ENCODE data around the gene CLIC4. TPM values are rescaled to one million over a fixed set of nuclear protein-coding genes. Genes with fewer than 3 reads are reported as not detected.
"Not testable (repeated sequence)": the region's sequence is repeated elsewhere in the genome, so short reads cannot be mapped to it uniquely, and the experiment has no call there.

CLIC4 gene
- 10 to 100 TPM; 39.4 to 79.8 TPM for total RNA-seq
- long read RNA-seq, full-length matches to known transcripts: 51 of 61 reads
- long read RNA-seq, partial matches to known transcripts: 6 of 61 reads
- long read RNA-seq, other reads (novel, unspliced or antisense): 4 of 61 reads

DNA sequence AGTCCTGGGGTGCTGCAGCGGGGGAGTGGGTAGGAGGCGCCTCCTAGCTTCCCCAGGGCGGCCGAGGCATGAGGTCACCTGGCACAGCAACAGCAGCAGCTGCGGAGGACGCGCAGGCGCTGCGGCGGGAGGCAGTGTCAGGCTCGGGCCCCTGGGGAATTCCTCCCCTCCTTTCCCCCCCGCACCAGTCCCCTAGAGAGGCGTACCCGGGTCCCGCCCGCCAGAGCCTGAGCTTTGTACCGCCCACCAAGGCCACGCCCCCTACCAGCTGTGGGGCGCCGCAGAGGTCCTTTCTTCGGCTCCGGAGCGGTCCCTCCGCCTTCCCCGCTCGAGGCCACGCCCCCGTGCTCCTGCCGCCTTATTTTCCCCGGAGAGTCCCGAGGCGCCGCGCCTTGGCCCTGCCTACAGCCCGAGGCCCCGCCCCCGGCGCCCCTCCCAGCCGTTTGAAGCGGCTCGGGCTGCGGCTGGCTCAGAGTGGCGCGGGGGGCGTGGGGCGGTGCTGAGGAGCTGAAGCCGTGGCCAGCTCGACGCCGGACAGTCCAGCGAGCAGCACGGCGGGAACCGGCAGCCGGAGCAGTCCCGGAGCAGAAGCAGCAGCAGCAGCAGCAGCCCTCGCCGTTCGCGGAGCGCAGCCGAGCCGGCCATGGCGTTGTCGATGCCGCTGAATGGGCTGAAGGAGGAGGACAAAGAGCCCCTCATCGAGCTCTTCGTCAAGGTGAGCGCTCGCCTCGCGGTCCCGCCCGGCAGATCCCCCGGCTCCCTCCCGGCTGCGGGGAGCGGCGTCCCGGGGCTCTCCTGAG lies at the start of gene CLIC4:
TSS of gene CLIC4 (plus strand) at position 537 of the 800 bp plus-strand sequence. CDS start at position 644, 107 bp downstream.
- peak; percentile 99 to 100 for DNase-seq
- ATAC-seq: peak; percentile 83
- intact Hi-C loops (cut with DNase I, micrococcal nuclease): no loop called here

DNA sequence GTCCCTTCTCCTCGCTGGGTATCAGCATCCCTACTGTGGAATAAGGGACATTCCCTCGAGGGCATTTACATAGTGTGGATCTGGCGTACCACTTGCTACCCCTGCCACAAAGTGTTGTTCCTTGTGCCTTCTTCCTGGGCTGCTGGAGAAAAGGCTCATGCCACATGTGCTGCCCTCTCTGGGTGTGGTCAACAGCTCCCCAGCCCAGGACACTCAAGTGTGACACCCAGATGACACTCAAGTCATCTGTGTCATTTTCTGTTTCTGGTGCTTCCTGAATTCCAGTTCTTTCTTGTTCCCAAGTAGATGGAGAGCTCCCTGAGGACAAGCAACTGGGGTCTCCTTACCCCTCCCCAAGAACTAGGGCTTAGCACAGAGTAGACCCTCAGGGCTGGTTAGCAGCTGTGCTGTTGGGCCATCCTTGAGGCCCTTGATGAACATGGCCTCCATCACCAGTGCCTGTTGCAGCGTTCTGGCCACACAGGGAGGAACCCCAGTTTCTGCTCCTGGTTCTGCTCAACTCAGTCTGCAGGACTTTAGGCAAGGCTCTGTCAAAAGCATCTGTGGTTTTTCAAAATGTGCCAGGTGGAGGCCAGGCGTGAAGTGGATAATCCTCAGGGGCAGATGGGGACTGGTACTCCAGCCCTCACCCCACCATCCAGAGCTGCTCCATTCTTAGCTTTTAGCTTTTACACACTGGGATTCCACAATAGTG lies 49.0 kb upstream of the CLIC4 start:
- ATAC-seq (peak; percentile 59), DNase-seq (no peak)
- intact Hi-C loops (cut with DNase I, micrococcal nuclease): loop anchor here in 1 of 2 donors (10.0 kb wide), 1 partner anchor 149 kb away; no protein-coding TSS in a partner anchor

DNA sequence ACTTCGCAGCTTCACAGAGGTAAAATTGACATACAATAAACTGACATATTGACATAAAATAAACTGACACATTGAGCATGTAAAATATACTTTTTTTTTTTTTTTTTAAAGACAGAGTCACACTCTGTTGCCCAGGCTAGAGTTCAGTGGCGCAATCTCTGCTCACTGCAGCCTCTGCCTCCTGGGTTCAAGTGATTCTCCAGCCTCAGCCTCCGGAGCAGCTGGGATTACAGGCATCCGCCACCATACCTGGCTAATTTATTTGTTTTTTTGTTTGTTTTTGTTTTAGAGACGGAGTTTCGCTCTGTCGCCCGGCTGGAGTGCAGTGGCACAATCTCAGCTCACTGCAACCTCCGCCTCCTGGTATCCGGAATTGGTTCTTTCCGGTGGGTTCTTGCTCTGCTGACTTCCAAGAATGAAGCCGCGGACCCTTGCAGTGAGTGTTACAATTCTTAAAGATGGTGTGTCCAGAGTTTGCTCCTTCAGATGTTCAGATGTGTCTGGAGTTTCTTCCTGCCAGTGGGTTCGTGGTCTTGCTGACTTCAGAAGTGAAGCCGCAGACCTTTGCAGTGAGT lies 48.4 kb upstream of the CLIC4 start:
- DNase-seq (no peak), ATAC-seq (peak; percentile 34)
- intact Hi-C loops (cut with DNase I, micrococcal nuclease): loop anchor here in 1 of 2 donors (10.0 kb wide), 1 partner anchor 148 kb away; no protein-coding TSS in a partner anchor

DNA sequence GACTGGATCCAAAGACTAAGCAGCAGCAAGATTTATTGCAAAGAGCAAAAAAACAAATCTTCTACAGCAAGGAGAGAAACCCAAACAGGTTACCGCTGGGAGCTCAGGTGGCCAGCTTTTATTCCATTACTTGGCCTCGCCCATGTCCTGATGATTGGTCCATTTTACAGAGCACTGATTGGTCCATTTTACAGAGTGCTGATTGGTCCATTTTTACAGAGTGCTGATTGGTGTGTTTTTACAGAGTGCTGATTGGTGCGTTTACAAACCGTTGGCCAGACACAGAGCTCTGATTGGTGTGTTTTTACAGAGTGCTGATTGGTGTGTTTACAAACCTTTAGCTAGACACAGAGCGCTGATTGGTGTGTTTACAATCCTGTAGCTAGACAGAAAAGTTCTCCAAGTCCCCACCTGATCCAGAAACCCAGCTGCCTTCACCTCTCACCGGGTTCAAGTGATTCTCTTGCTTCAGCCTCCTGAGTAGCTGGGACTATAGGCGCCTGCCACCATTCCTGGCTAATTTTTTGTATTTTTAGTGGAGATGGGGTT lies 47.7 kb upstream of the CLIC4 start:
- DNase-seq, ATAC-seq: not testable (repeated sequence)
- intact Hi-C loops (cut with DNase I, micrococcal nuclease): loop anchor here in 1 of 2 donors (10.0 kb wide), 1 partner anchor 147 kb away; no protein-coding TSS in a partner anchor

DNA sequence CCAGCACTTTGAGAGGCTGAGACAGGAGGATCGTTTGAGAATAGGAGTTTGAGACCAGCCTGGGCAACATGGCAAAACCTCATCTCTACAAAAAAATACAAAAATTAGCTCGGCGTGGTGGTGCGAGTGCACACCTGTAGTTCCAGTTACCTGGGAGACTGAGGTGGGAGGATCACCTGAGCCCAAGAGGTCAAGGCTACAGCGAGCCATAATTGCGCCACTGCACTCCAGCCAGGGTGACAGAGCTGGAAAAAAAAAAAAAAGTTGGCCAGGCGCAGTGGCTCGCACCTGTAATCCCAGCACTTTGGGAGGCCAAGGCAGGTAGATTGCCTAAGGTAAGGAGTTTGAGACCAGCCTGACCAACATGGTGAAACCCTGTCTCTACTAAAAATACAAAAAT lies 46.9 kb upstream of the CLIC4 start:
- intact Hi-C loops (cut with DNase I, micrococcal nuclease): loop anchor here in 1 of 2 donors (10.0 kb wide), 1 partner anchor 146 kb away; no protein-coding TSS in a partner anchor
- ATAC-seq, DNase-seq: not testable (repeated sequence)

DNA sequence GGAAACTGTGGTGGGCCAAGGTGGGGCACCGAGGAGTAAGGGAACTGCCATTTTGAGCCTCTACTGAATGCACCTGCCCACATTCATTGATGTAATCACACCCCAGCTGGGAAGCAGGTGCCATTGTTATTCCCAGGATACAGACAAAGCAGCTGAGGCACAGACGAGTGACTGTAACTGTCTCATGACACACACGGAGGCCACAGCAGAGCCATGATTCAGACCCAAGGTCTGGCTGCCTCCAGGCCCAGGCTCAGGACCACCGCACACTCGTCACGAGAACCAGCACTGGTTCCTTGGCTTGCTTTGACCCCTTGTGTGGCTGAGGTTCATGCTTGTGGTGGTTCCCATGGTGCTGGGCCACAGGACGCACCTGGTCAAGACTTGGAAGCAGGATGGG lies 45.6 kb upstream of the CLIC4 start:
- intact Hi-C loops (cut with DNase I, micrococcal nuclease): loop anchor here in 1 of 2 donors (10.0 kb wide), 1 partner anchor 145 kb away; no protein-coding TSS in a partner anchor
- no peak for ATAC-seq
- DNase-seq: no peak

DNA sequence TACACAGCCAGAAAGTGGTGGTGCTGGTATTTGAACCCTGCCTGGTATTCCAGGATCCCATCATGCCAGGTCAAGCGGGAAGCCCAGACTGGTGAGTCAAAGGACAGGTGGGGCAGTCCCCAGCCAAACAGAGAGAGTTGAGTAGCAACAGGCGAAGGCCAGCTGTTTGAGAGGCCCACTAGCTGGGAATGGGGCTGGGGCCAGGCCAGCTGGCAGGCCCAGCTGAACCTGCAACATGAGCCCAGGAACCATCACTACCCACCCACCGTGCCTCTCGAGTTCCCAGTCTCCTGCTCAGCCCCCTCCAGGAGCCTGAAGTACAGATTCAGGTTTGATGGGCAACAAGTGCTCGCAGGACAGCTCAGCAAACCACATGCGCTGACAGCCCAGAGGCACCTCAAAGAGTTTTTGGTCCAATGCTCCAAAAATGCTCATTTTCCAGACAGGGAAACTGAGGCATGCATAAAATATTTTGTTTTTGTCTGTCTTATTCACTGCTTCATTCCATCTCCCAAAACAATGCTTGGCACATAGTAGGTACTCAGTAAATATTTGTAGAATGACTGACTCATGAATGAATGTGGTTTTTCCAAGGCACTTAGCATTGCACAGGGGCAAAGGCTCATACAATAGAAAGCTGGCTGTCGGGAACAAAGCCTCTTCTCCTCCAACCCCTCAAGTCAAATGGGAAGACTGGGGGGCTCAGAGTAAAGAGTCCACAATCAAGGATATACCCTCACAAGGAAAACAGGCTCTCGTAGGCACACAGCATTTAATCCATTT lies 42.5 kb upstream of the CLIC4 start:
- DNase-seq (no peak), ATAC-seq (no peak)
- intact Hi-C loops (cut with DNase I, micrococcal nuclease): no loop called here

DNA sequence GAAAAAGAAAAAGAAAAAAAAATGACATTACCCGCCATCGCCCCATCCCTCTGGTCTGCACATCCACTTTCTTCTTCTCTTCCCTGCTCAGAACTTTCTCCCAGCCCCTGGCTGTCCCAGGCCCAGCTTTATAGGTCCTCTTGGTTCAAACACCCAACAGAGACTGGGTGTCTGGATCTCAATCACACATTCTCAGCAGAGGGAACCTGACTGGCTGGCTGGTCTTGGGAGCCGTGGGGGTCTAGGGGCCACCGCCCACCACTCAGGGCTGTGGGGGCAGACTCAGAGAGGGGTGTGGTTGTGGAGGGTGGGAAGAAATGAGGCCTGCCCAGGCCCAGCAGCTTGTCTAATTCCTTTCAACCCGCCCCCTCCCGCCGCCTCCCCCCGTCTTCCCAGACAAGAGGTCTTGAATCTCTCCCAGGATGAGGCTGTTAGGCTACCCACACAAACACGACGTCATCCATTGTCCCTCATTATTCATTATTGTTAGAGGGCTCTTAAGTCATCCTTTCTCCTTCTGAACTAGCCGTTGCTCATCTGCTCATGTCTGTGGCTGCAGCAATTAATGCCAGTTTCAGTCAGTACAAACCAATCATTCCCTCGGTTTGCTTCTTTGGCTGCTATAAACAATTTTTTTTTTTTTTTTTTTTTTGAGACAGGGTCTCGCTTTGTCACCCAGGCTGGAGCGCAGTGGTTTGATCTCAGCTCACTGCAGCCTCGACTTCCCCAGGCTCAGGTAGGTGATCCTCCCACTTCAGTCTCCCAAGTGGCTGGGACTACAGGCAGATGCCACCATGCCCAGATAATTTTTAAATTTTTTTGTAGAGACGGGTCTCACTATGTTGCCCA lies 40.6 kb upstream of the CLIC4 start:
- no peak for ATAC-seq
- DNase-seq: no peak

DNA sequence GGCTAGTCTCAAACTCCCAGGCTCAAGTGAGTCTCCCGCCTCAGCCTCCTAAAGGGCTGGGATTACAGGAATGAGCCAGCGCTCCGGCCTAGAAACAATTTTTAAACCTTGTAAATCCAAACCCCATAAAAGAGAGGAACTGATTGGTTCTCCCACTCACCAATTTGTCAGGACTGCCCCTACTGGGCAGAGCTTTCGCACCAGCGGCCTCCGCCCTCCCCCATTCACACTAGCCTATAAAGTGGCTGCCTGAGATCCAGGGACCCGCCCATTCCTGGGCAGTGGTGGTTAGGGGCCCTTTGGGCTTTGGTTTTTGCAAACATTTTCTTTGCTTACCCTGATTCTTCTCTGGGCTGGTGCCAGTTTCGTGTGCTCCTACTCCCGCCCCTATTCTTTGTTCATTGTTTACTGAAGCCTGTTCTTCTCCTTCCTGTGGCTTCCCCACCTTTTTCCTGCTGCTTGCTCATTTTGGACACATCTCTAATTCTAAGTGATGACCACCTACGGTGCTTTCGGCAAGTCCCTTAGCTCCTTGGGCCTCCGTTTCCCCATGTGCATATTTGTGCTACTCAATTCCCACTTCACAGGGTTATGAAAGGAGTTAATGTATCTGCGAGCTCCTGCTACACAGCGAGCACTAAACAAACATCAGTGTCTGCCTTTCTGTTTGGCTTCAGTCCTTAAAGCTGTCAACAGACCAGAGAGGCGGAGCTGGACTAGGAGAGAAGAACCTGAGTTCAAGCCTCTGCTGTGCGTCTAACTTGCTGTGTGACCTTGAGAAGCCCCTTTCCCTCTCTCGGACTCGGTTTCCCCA lies 39.8 kb upstream of the CLIC4 start:
- DNase-seq (peak; percentile 87 to 88), ATAC-seq (peak; percentile 98)
- intact Hi-C loops (cut with DNase I, micrococcal nuclease): no loop called here

More for the DNA sequence above, 40.6 kb upstream of the CLIC4 start:
- intact Hi-C loops (cut with DNase I, micrococcal nuclease): no loop called here

DNA sequence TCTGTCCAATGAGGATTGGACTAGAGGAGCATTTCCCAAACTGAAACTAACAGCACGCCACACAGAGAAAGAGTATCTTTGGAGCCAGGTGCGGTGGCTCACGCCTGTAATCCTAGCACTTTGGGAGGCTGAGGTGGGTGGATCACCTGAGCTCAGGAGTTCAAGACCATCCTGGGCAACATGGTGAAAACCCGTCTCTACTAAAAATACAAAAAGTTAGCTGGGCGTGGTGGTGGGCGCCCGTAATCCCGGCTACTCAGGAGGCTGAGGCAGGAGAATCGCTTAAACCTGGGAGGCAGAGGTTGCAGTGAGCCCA lies 39.2 kb upstream of the CLIC4 start:
- ATAC-seq; intact Hi-C loops (cut with DNase I, micrococcal nuclease); DNase-seq: not testable (repeated sequence)

DNA sequence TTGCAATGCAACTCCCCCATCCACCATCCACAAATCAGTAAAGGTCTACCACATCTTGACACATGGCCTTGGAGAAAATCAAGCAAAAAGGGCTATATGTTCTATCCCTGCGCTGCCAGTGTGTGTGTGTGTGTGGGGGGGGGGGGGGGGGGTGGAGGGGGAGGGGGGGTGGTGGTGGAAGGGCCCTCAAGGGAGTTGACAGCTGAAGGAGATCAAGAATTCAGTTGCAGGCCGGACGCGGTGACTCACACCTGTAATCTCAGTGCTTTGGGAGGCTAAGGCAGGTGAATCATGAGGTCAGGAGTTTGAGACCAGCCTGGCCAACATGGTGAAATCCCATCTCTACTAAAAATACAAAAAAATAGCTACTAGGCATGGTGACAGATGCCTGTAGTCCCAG lies 37.6 kb upstream of the CLIC4 start:
- DNase-seq (no peak), ATAC-seq (no peak)
- intact Hi-C loops (cut with DNase I, micrococcal nuclease): no loop called here

DNA sequence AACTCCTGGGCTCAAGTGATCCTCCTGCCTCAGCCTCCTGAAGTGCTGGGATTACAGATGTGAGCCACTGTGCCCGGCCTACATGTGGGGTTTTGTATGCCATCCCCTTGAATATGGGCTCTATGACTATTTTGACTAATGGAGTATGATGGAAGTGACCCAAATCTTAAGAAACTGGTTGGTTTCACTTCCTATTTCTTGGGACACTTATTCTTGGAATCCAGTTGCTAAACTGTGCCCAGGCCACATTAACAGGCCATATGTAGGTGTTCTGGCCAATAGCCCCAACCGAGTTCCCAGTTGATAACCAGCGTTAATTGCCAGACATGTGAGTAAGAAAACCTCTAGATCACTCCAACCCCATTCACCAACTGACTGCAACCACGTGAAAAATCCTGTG lies 36.3 kb upstream of the CLIC4 start:
- DNase-seq: no peak
- intact Hi-C loops (cut with DNase I, micrococcal nuclease): no loop called here

DNA sequence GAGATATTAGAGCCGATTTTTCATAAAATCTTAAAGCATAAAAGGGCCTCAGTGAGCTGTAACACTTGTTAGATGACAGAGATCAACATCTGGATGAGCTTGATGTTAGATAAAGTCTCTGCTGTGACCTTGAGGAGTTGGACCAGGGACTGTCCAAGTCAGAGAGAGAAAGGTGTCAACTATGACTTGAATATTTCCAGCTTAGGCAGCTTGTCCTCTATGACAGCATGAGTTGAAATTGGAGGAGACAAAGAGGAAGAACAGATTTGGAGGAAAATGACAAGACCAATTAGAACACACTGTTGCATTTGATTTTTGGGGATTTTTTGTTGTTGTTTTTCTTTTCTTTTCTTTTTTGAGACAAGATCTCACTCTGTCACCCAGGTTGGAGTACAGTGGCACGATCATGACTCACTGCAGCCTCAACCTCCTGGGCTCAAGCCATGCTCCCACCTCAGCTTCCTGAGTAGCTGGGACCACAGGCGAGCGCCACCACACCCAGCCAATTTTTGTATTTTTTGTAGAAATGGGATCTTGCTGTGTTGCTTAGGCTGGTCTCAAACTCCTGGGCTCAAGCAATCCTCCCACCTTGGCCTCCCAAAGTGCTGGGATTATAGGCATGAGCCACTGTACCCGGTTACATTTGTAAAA lies 35.3 kb upstream of the CLIC4 start:
- ATAC-seq: no peak
- intact Hi-C loops (cut with DNase I, micrococcal nuclease): no loop called here
- DNase-seq: no peak

More for the DNA sequence above, 36.3 kb upstream of the CLIC4 start:
- no peak for ATAC-seq

DNA sequence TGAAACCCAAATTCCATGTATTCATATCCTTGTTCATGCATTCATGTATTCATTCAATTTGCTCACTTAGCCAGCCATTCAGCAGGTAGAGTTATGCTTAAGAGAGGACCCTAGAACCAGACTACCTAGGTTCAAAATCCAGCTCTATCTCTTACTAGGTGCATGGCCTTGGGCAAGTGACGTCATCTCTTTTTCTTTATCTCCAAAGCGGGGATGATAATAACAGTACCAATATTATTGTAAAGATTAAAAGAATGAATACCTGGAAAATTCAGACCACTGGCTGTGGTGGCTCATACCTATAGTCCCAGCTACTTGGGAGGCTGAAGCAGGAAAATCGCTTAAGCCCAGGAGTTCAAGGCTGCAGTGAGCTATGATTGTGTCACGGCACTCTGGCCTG lies 33.9 kb upstream of the CLIC4 start:
- ATAC-seq: no peak
- intact Hi-C loops (cut with DNase I, micrococcal nuclease): no loop called here
- DNase-seq: no peak

DNA sequence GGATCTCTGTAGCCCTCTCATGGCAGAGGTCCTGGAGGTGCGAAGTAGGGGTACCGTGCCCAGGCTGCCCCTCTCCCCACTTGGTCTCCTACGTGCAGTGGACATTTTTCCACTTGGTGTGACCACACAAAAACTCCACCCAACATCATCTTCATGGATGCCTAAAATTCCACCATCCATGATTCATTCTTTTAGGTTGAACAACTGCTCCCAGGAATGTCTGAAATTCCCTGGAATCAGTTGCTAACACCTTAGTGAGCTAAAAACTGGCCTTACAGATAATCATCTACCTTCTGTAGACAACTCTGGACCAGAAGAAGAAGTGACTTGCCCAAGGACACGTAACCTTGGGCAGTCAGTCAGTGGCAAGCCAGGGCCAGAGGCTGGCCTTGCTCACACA lies 32.1 kb upstream of the CLIC4 start:
- DNase-seq: no peak
- ATAC-seq: no peak
- intact Hi-C loops (cut with DNase I, micrococcal nuclease): no loop called here

DNA sequence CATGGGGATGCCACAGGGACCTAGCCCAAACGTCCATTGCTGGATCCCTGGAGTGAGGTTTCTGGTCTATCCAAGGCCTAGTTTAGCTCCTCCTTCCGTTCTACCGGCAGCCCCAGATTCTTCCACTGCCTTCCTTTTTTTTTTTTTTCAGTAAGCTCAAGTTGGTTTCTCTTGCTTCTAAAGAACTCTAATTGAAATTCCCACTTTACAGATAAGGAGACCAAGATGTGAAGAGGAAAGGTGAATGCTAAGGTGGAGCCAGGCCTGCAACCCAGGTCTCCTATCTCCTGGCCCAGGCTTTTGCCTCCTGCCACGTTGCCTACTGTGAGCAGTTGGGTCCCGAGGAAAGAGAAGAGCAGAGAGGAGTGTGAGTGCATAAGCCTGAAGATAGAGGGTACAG lies 31.5 kb upstream of the CLIC4 start:
- no peak for ATAC-seq
- DNase-seq: no peak
- intact Hi-C loops (cut with DNase I, micrococcal nuclease): no loop called here
